Astrocyte (in vitro differentiated cells and primary cell): ENCODE data around the gene MRPS18B. TPM values are rescaled to one million over a fixed set of nuclear protein-coding genes. Genes with fewer than 3 reads are reported as not detected.

ENCODE experiments used
- DNase-seq: peaks from one replicate; pipeline ENCODE4 v3.0.0-alpha.2; 2010; ENCODE audit warnings: low read depth
- FAIRE-seq: peaks from 2 replicates; lab custom pipeline; 2011; peaks lifted over from hg19 to GRCh38; lab: Jason Lieb, UNC
- H2AFZ ChIP-seq: 2 replicates; pipeline ENCODE4 v1.6.0; 2012; ENCODE audit warnings: low read depth, low read length, inconsistent platforms
- H3K27ac ChIP-seq: 2 replicates; pipeline ENCODE4 v1.5.1; 2011; ENCODE audit warnings: low read depth, low read length, inconsistent platforms
- H3K27me3 ChIP-seq: 2 replicates; pipeline ENCODE4 v1.6.0; 2011; ENCODE audit warnings: low read length, inconsistent platforms; ENCODE audit not compliant: insufficient read depth
- H3K36me3 ChIP-seq: 2 replicates; pipeline ENCODE4 v1.5.1; 2011; ENCODE audit warnings: low read length, inconsistent platforms; ENCODE audit not compliant: insufficient read depth
- H3K4me1 ChIP-seq: 2 replicates; pipeline ENCODE4 v1.5.1; 2011; ENCODE audit warnings: low read length, inconsistent platforms; ENCODE audit not compliant: insufficient read depth
- H3K4me2 ChIP-seq: 2 replicates; pipeline ENCODE4 v1.6.0; 2012; ENCODE audit warnings: low read length, inconsistent platforms
- H3K4me3 ChIP-seq: 2 replicates; pipeline ENCODE4 v1.5.1; 2011; ENCODE audit warnings: low read depth, mild to moderate bottlenecking, low read length, inconsistent platforms; ENCODE audit not compliant: insufficient read depth
- H3K79me2 ChIP-seq: 2 replicates; pipeline ENCODE4 v1.6.0; 2012; ENCODE audit warnings: mild to moderate bottlenecking, low read length, inconsistent platforms; ENCODE audit not compliant: insufficient read depth
- H3K9ac ChIP-seq: 2 replicates; pipeline ENCODE4 v1.6.0; 2012; ENCODE audit warnings: mild to moderate bottlenecking, low read length, inconsistent platforms
- H3K9me3 ChIP-seq: 2 replicates; pipeline ENCODE4 v1.5.1; 2012; ENCODE audit warnings: low read depth, mild to moderate bottlenecking, low read length, inconsistent platforms; ENCODE audit not compliant: insufficient read depth
- H4K20me1 ChIP-seq: 2 replicates; pipeline ENCODE4 v1.6.0; 2012; ENCODE audit warnings: low read length, inconsistent platforms; ENCODE audit not compliant: insufficient read depth
- H3K27ac Mint-ChIP-seq: one replicate; pipeline ENCODE4 v1.8.0; 2021; ENCODE audit warnings: mild to moderate bottlenecking, mixed read lengths; ENCODE audit not compliant: unreplicated experiment
- H3K27me3 Mint-ChIP-seq: one replicate; pipeline ENCODE4 v1.8.0; 2021; ENCODE audit warnings: low read depth, mixed read lengths; ENCODE audit not compliant: unreplicated experiment
- H3K36me3 Mint-ChIP-seq: one replicate; pipeline ENCODE4 v1.8.0; 2021; ENCODE audit warnings: low read depth, mixed read lengths; ENCODE audit not compliant: unreplicated experiment
- H3K4me1 Mint-ChIP-seq: one replicate; pipeline ENCODE4 v1.8.0; 2021; ENCODE audit warnings: low read depth, mixed read lengths; ENCODE audit not compliant: unreplicated experiment
- H3K4me3 Mint-ChIP-seq: one replicate; pipeline ENCODE4 v1.8.0; 2021; ENCODE audit warnings: mild to moderate bottlenecking, moderate library complexity, mixed read lengths; ENCODE audit not compliant: unreplicated experiment
- H3K9me3 Mint-ChIP-seq: one replicate; pipeline ENCODE4 v1.8.0; 2021; ENCODE audit warnings: mild to moderate bottlenecking, mixed read lengths; ENCODE audit not compliant: unreplicated experiment
- EZH2 ChIP-seq: IDR thresholded peaks from 2 replicates; pipeline ENCODE4 v1.6.1; 2012; ENCODE audit warnings: mild to moderate bottlenecking, low read length, inconsistent platforms; ENCODE audit not compliant: insufficient read depth
- total RNA-seq: library from RNA; stranded (reverse); gene quantifications from 2 replicates; pipeline ENCODE4 v1.2.1, GENCODE V29; 2021
- TF ChIP-seq, protein P1 (sequence below): IDR thresholded peaks from 2 replicates; pipeline ENCODE4 v1.5.1; 2011; ENCODE audit warnings: low read depth, mild to moderate bottlenecking, inconsistent platforms, low read length, moderate library complexity; ENCODE audit not compliant: insufficient read depth

MRPS18B gene
- total RNA-seq, 1 donor from 2014 or later, result 28.0 TPM

DNA sequence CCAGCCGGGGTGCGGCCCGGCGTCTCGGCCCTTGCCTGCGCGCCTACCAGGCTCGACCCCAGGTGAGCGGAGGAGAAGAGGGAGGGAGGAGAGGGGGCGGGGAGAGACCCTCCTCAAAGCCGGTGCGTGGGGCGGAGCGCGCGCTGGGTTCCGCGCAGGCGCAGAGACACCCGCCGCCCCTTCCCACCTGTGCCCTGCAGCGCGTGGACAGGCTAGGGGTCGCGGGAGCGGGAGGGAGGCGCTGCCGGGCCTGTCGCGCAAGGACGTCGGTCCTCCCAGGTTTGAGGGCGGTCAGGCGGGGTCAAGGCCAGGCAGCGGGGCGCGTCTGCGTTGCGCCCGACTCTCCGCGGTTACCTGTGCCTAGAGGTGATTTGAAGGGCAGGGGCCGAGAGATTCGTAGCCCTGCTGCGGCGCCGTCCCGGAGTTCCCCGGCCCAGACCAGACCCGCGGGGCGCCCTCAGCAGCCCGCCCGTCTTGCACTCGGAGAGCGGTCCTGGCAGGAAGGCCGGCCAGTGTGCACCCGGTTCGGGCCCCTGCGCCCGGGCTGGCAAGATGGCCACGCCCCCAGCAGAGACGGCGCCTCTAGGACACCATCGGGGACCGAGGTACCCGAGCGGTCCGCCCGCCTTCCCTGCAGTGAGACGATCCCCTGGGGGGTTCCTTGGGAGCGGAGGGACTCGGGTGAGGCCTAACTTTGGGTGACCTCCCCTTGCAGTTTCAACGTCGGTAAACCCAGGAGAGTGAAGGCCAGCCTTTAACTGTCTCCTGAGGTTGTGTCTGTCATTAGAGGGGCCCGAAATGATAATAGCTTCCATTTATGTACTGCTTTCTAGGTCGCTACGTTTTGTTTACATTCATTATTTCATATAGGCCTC, 29.8 kb downstream of the MRPS18B start:
- peaks cover 18% of the 10 kb centered on the region for H3K36me3 ChIP-seq
- DNase-seq, result no peak

DNA sequence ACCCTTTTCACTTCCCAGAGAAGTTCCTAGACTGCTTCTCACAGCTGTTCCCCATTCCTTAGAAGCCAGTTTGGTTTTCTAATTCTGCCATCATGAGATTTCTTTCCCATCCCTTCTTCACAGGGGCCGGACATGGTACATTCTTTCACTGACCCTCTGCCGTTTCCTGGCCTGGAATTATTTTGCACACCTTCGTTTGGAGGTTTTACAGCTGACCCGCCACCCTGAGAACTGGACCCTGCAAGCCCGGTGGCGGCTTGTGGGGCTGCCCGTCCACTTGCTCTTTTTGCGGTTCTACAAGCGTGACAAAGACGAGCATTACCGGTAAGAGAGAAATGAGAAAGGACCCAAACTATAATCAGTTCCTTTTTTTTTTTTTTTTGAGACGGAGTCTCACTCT, 33.5 kb downstream of the MRPS18B start:
- no peak overlapping the region for H3K9ac ChIP-seq
- H3K27me3 ChIP-seq, result no peaks in the 10 kb centered on the region
- no peak for DNase-seq
- no peak overlapping the region for H3K4me3 ChIP-seq
- H3K27ac ChIP-seq, result no peak overlapping the region
- peaks cover 13% of the 10 kb centered on the region for H3K79me2 ChIP-seq
- peaks cover 3% of the 10 kb centered on the region for H4K20me1 ChIP-seq
- H3K36me3 ChIP-seq, result peaks cover 37% of the 10 kb centered on the region
- H3K27me3 Mint-ChIP-seq, result no peaks in the 10 kb centered on the region
- H3K4me1 Mint-ChIP-seq, result peaks cover 21% of the 10 kb centered on the region
- peak overlapping the region; percentile 64 for H3K4me3 Mint-ChIP-seq
- peaks cover 26% of the 10 kb centered on the region for H3K36me3 Mint-ChIP-seq
- H3K27ac Mint-ChIP-seq, result no peak overlapping the region
- H2AFZ ChIP-seq, result no peak overlapping the region
- no peaks in the 10 kb centered on the region for H3K9me3 Mint-ChIP-seq
- no peak overlapping the region for H3K4me2 ChIP-seq
- H3K9me3 ChIP-seq, result no peaks in the 10 kb centered on the region
- peaks cover 6% of the 10 kb centered on the region for H3K4me1 ChIP-seq
- FAIRE-seq, result no peak
- TF ChIP-seq, protein P1, sequence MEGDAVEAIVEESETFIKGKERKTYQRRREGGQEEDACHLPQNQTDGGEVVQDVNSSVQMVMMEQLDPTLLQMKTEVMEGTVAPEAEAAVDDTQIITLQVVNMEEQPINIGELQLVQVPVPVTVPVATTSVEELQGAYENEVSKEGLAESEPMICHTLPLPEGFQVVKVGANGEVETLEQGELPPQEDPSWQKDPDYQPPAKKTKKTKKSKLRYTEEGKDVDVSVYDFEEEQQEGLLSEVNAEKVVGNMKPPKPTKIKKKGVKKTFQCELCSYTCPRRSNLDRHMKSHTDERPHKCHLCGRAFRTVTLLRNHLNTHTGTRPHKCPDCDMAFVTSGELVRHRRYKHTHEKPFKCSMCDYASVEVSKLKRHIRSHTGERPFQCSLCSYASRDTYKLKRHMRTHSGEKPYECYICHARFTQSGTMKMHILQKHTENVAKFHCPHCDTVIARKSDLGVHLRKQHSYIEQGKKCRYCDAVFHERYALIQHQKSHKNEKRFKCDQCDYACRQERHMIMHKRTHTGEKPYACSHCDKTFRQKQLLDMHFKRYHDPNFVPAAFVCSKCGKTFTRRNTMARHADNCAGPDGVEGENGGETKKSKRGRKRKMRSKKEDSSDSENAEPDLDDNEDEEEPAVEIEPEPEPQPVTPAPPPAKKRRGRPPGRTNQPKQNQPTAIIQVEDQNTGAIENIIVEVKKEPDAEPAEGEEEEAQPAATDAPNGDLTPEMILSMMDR, result no peak
- TF ChIP-seq EZH2, result no peak

More for the DNA sequence above, 29.8 kb downstream of the MRPS18B start:
- peaks cover 34% of the 10 kb centered on the region for H3K36me3 Mint-ChIP-seq
- H3K27ac Mint-ChIP-seq, result peak overlapping the region; percentile 80
- no peaks in the 10 kb centered on the region for H3K27me3 Mint-ChIP-seq
- no peaks in the 10 kb centered on the region for H3K9me3 Mint-ChIP-seq
- Histone ChIP-seq H3K79me2 (peaks cover 15% of the 10 kb centered on the region), H4K20me1 (peaks cover 3% of the 10 kb centered on the region), H3K4me2 (peak overlapping the region; percentile 84), H2AFZ (peak overlapping the region; percentile 91), H3K27me3 (no peaks in the 10 kb centered on the region), H3K4me3 (peak overlapping the region; percentile 87), H3K4me1 (peaks cover 6% of the 10 kb centered on the region), H3K27ac (peak overlapping the region; percentile 70), H3K9ac (peak overlapping the region; percentile 88), H3K9me3 (no peaks in the 10 kb centered on the region)
- peaks cover 8% of the 10 kb centered on the region for H3K4me1 Mint-ChIP-seq
- peak overlapping the region; percentile 88 for H3K4me3 Mint-ChIP-seq
- no peak for FAIRE-seq
- TF ChIP-seq, protein P1, result no peak
- TF ChIP-seq EZH2, result no peak
